ENCODE measurements around the gene HPGDS.
"Not testable (repeated sequence)": the region's sequence is repeated elsewhere in the genome, so short reads cannot be mapped to it uniquely, and the experiment has no call there.

The HPGDS gene

GRCh38 chr4:94307231-94307871 is 35.3 kb downstream of the HPGDS start:
- DNase-seq: no peak

- no peak for DNase-seq
These were observed 35.9 kb downstream of the HPGDS start for GRCh38 chr4:94306713-94307112.

- DNase-seq: no peak
These were observed 37.0 kb downstream of the HPGDS start for GRCh38 chr4:94305466-94306225.

- no peak for DNase-seq
These were observed 38.2 kb downstream of the HPGDS start for GRCh38 chr4:94304365-94304971.

GRCh38 chr4:94302191-94302590 is 40.4 kb downstream of the HPGDS start:
- no peak for DNase-seq

GRCh38 chr4:94298725-94299252 is 43.8 kb downstream of the HPGDS start:
- no peak for DNase-seq

GRCh38 chr4:94295473-94295872 is 47.2 kb downstream of the HPGDS start:
- not testable (repeated sequence) for DNase-seq

GRCh38 chr4:94293981-94294380 is 48.7 kb downstream of the HPGDS start:
- DNase-seq: not testable (repeated sequence)

- no peak for DNase-seq
These were observed 52.4 kb downstream of the HPGDS start for GRCh38 chr4:94290245-94290644.

- DNase-seq: no peak
These were observed 57.0 kb downstream of the HPGDS start for GRCh38 chr4:94285666-94286065.

- no peak for DNase-seq
These were observed 57.7 kb downstream of the HPGDS start for GRCh38 chr4:94284889-94285288.

- DNase-seq: no peak
These were observed 63.9 kb downstream of the HPGDS start for GRCh38 chr4:94278781-94279180.

- no peak for DNase-seq
These were observed 65.1 kb downstream of the HPGDS start for GRCh38 chr4:94277534-94277933.

- no peak for DNase-seq
These were observed 66.4 kb downstream of the HPGDS start for GRCh38 chr4:94276204-94276603.

- no peak for DNase-seq
These were observed 67.7 kb downstream of the HPGDS start for GRCh38 chr4:94274912-94275311.

GRCh38 chr4:94271248-94271647 is 71.4 kb downstream of the HPGDS start:
- no peak for DNase-seq

- no peak for DNase-seq
These were observed 75.6 kb downstream of the HPGDS start for GRCh38 chr4:94267037-94267436.

GRCh38 chr4:94262163-94263016 is 80.2 kb downstream of the HPGDS start:
- DNase-seq: no peak

GRCh38 chr4:94256828-94257227 is 85.8 kb downstream of the HPGDS start:
- no peak for DNase-seq

GRCh38 chr4:94256144-94256783 is 86.4 kb downstream of the HPGDS start:
- no peak for DNase-seq

- no peak for DNase-seq
These were observed 89.6 kb downstream of the HPGDS start for GRCh38 chr4:94253036-94253435.

- no peak for DNase-seq
These were observed 91.5 kb downstream of the HPGDS start for GRCh38 chr4:94251094-94251493.
